ENCODE results near the gene TLE1.

DNA sequence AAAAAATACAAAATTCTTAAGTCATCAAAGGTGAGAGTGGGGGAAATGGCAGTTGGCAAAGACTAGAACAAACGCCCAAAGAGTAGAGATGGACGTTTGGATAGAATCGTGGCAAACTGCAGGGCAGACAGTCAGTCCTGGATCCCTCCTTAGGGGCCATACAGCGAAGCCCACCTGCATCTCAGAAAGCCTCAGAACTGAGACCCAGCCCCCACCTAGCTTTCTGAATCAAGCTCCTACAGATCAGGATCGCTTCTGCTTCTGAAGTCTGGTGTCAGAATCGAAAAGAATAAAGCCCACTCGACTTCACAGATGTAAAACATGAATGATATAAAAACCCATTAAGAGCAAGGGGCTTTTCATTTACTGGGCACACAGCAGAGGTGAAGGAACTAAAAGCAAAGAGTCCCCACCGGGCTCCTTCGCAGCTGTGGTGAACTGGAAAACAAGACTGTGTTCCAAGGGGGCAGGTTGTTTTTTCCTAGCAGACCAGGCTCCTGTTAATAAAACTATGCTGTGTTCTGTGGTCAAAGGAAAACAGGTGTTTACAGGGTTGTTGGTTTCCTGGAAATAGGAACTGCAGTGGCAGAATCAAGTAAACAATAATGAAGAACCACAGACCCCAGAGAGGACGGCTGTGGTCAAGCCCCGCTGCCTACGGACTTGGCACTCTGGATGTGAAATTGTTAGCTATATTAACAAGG, 91.8 kb downstream of the TLE1 start:
- TF ChIP-seq GATA3 (IDR thresholded peaks at IDR 0.05; ENCODE audit: low read depth, low read length) (no peak), GATA2 (IDR thresholded peaks at IDR 0.05; ENCODE audit: low read depth, low read length) (no peak)

Data from SH-SY5Y (cell line).